ENCODE results near the gene GPR68.

Gene GPR68, protein sequence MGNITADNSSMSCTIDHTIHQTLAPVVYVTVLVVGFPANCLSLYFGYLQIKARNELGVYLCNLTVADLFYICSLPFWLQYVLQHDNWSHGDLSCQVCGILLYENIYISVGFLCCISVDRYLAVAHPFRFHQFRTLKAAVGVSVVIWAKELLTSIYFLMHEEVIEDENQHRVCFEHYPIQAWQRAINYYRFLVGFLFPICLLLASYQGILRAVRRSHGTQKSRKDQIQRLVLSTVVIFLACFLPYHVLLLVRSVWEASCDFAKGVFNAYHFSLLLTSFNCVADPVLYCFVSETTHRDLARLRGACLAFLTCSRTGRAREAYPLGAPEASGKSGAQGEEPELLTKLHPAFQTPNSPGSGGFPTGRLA

DNA sequence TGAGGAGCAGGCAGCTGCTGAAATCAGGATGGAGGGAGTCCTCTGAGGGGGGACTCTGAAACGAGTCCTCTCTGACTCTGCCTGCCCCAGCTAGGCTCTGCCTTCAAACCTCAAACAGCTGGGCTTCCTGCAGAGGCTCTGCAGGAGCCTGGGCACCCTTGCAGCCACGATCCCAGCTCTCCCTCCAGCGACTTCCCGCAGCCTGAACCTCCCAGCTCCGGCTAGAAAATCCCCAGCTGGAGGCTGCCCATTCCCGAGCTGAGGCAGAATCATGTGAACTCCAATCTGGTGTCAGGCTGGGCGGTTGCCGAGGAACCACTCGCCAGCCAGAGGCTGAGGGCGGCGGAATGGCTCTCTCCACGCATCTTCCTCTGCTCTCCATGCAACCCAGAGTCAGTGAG, at the start of gene GPR68:
GPR68 (minus strand) TSS at position 204 of the 401 bp plus-strand sequence. CDS start 9,654 bp downstream, outside the sequence.
- no peak for DNase-seq (ENCODE audit: low read depth in 2 of 2)

DNA sequence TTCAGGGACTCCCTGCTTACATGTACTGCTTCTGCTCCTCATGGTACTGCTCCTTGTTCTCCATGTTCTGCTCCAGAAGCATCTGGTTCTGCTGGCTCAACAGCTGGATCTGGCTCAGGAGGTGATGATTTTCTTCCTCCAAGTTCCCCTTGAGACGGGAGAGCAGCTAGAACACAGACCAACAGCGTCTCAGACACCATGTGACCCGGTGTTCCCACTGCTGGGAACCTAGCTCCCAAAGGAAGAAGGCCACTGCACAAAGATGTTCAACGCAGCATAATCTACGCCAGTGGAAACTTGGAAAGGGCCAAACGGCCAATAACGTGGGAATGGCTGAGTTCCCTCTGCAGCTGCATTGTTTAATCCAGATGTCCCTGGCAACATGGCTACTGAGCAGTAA, 49.6 kb upstream of the GPR68 start:
- no peak for DNase-seq (ENCODE audit: low read depth in 2 of 2)

DNA sequence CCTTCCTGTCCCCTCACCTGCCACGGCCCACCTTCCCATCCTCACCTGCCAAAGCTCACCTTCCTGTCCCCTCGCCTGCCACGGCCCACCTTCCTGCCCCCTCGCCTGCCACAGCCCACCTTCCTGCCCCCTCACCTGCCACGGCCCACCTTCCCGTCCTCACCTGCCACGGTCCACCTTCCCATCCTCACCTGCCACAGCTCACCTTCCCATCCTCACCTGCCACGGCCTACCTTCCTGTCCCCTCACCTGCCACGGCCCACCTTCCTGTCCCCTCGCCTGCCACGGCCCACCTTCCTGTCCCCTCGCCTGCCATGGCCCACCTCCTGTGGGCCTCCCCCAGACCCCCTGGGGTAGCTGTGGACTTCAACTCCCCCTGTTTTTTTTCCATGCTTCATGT, 48.8 kb upstream of the GPR68 start:
- DNase-seq (ENCODE audit: low read depth in 2 of 2), result no peak

DNA sequence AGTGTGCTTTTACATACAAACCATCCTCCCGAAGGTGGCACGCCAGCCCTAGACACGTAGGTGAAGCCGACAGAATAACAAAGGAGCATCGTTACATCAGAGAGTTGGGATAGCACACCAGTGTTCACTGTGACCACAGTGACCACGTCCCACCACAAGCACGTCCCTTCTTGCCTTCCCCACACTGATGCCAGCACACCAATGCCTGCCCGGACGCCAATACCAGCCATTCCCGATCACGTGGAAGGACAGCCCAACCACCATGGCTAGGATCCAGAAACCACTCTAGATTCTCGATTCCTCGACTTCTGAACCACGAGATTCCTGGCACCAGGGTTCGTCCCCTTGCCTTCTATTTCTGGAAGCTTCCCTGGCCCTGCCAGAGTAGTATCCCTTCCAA, 48.0 kb upstream of the GPR68 start:
- DNase-seq (ENCODE audit: low read depth in 2 of 2), result no peak

DNA sequence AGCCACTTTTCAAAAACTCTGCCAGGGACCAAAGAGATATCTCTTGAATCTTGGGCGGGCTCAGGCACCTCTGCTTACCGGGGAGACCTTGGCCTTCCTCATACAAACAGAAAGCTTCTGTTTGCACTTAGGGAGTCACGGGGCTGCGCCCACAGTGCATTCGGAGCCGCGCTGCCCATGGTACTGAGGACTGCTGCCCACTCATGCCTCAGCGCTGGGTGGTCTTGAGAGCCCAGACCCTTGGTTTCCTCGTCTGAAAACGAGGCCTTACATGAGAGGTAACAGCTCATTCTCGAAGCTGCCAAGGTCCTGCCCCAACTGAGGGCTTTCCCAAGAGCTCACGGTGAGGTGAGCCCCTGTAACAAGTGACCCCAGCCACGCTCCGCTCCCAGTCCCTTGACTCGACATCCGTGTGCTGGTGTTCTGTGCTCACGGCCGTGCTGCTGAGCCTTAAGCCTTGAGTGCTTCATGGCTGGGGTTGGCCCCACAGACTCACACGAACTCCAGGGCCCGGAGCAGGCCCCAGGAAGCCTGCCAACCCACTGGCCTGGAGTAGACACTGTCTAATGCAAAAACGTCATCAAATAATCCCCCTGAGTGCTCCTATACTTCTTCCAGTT, 47.4 kb upstream of the GPR68 start:
- DNase-seq (ENCODE audit: low read depth in 2 of 2), result no peak

DNA sequence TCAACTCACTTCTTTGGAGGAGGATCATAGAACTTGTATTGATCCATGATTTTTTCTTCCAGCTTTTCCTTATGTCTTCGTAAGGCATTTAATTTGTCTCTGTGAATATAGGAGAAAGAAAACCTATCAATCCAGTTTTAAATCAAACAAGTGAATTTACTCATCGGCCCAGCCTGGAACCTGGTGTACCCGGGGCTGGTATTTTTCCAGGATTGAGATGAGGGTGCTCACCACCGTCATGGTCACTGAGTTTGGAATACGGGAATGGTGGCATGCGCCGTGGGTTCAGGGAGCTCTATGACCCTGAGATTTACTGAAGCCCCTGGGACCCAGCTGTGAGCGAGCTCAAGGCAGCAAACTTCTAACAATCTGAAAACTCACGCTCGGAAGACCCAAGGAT, 46.5 kb upstream of the GPR68 start:
- DNase-seq (ENCODE audit: low read depth in 2 of 2), result no peak

DNA sequence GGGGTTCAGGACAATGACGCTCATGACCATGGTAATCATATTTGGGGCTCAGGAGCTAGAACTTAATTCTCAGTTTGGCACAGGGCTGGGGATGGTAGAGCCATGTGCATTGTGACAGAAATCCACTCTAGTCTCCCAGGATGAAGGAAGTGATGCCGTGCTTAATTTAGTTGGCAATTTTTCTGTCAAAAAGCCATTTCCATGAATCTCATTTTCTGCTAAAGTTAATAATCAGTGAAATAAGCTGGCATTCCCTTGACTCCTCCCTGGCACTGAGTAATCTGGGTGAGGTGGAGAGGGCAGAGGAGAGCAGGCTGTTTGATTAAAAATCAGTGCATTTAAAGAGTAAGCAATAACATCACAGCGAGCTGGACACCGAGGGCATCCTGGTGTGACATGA, 45.0 kb upstream of the GPR68 start:
- no peak for DNase-seq (ENCODE audit: low read depth in 2 of 2)

DNA sequence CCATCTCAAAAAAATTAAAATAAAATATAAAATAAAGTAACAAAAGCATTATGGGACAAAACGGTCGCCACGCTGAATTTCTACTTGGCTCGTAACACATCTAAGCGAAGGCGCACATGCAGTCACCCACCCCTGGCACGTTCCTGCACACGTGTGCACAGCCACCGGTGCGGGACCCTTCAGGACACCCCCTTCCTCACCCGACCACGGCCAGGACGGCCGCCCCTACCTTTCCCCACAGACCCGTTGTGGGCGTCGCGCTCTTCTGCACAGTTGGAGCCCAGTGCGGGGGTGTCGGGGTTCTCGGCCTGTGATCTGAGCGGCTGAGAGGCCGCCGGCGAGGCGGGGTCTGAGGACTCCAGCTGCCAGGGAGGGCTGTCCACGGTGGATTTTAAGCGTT, 44.4 kb upstream of the GPR68 start:
- no peak for DNase-seq (ENCODE audit: low read depth in 2 of 2)

DNA sequence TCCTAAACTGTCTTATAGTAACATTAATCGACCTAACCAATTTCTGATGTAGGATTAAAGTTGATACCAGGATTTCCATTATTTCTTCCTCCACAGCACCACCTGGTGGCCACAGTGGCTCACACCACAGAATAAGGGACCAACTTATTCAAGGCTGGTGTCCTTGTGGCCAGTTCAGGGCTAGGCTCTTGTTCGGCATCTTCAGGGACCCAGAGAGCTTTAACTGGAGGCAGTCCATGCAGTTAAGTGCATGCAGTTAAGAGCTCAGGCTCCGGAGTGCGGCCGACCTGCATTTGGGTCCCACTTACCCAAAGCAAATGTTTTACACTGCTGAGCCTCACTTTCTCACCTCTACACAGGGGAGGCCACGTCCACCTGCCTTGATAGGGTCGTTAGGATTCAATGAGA, 42.0 kb upstream of the GPR68 start:
- DNase-seq (ENCODE audit: low read depth in 2 of 2), result peak; percentile 37 to 52

DNA sequence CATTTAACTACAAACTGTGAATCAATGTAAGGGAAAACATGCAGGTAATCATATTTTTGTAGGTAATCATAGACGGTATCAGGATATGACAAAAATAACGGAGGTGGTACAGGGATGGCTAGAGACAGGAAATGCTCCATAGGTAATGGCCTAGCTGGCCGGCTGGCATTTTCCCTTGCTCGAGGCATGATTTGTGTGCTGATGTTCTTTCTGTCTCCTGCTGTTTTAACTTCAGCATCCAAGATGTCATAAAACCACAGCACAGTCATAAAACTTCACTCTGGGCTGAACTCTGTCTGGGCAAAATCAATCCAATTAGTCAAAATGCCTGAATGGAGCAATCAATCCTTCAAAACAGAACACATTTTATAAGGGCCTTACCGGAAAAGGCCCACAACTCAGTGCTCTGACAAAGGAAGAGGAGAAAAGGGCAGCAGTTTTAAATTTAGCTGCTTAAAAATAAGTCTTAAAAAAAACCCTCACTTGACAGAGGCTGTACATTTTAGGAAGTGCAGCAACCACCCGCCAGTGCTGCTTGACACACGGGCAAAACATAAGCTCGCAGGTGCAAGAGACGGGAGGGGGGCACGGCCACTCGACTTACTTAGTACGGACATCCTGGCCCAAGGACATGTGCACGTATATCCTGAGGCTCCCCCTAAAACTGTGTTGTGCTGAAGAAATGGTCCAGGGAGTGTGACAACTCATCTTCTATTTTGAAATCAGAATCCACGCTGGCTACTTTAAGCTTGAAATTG, 40.5 kb upstream of the GPR68 start:
- no peak for DNase-seq (ENCODE audit: low read depth in 2 of 2)

DNA sequence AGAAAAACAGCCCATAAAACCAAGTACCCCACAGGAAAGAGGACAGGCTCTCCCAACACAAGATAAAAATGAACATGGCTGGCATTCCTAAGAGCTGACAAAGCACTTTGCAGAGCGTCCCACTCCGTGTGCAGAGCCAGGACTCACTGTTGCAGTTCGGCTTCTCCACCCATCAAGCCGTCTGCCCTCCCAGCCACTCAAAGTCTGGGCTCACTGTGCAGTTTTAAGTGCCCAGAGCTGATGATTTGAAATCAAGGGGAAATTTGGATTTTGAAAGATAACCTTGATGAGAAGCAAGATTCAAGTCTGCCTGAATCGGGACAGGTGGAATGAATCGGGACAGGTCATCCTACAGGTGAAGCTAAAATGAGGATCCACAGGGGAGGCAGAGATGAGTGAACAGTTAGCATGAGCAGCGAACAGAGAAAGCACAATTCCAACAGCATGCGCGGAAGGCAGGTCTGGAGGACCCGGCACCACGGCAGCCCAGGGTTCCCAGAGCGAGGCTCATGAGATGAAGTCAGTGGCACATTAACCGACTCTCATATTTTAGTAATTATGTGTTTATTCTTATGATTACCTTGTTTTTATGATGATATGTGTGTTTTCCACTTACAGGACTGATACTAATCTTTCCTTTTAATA, 39.8 kb upstream of the GPR68 start:
- DNase-seq (ENCODE audit: low read depth in 2 of 2), result no peak

DNA sequence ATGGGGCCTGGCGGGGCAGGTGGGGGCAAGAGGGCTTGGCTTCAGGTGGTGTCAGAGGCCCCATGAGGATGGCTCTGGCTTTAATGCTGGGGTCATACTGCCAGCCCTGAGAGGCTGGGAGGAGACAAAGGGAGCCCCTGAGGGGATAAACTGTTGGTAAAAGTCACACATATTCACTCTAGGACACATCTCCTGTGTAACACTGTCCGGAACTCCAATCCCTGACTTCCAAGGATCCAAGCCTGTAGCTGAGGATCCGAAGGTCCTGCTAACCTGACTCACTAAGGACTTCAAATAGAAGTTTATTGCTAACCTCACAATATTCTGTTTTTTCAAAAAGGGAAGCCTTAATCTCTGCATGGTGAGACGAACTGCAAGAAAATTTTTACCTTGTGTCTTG, 39.2 kb upstream of the GPR68 start:
- no peak for DNase-seq (ENCODE audit: low read depth in 2 of 2)

DNA sequence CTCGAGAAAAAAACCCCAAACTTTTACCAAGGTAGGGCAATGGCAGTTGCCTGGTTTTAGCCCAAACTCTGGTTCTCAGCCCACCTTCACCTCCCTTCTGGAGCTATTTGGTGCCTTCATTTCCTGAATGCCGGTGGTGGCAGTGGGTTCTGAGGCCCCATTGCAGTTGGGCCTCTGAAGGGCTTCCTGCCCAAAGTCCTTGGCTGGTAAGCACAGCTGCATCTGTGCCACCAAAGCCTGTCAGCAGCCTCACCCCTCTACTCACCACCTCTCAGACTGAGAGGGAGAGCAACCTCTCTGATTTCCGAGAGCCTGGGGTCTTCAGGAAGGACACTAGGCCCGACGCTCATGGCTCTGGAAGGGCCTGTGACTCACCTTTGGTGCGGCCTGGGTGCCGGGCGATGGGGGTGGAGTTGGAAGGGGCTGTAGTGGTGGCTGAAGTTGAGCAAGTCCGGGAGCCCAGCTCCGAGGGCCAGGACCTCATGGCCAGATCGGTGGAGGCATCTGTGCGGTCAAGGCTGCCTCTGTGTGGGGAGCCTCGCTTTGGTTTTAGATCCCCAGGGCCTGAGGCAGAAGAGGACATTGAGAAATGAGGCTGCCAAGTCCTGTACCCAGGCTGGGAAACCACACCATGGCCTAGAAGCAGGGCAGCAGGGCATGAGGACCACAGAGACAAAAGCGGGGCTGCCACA, 38.6 kb upstream of the GPR68 start:
- no peak for DNase-seq (ENCODE audit: low read depth in 2 of 2)

DNA sequence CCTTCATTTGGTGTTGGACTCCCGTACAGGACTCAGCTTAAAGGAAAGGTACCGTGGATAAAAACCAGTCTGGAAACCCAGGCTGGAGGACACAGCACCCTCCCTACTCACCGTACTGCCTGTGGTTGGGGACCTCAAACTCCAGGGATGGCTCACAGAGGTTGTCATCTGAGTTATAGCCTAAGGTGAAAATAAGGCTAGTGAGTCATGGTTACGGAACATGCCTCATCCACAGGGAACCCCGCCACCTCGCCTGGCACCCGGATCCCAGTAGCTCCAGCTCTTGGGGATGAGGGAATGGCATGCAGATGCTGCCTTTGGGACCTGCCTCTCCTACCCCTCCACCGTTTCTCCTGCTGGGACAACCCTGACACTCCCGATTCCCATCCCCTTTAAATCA, 36.8 kb upstream of the GPR68 start:
- DNase-seq (ENCODE audit: low read depth in 2 of 2), result no peak

DNA sequence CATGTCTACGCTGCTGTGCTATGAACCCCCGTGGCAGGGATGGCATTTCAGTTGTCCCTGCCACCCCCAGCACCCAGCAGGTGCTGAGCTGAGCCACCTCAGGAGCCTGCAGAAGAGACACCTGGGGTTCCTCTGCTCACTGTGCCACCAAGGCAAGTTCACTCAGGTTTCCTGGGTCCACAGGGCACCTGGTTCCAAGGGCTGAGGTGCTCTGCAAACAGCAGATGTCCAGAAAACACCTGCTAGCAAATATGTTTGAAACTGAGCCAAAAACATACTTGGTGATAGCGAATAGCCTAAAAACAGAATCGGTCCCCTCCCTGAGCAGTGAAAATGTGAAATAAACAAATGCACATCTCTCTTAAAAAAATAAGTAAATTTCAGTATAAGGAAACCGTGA, 35.6 kb upstream of the GPR68 start:
- no peak for DNase-seq (ENCODE audit: low read depth in 2 of 2)

DNA sequence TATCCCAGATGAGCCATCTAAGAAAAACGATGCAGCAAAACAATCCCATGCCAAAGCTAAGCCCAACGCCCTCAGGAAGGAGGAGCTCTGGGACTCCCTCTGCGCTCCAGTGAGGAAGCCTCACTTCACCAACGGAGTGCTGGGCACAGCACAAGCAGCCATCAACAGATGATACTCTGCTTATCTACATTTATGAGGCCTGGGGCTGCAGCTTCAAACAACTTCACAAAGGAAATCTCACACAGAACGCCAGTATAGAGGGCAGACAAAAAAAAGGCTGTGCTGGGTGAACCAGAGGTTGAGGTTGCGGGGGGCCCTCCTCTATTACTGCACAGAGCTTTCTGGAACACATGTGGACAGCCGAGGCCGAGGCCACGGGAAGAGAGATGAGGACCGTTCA, 34.9 kb upstream of the GPR68 start:
- no peak for DNase-seq (ENCODE audit: low read depth in 2 of 2)

DNA sequence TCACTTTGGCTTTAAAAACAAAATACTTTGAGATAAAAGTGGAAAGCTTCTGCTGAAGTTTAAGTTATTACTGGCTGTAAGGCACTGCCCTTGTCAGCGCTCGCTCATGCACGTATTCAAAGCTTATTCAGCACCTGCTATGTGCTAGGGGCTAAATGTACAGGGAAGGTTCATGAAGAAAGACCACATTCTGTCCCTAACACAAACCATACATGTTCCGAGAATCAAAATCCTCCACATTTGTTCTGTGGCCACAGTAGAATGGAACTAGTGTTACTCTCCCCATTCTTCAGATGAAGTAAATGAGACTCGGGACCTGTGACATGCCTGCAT, 33.8 kb upstream of the GPR68 start:
- no peak for DNase-seq (ENCODE audit: low read depth in 2 of 2)

DNA sequence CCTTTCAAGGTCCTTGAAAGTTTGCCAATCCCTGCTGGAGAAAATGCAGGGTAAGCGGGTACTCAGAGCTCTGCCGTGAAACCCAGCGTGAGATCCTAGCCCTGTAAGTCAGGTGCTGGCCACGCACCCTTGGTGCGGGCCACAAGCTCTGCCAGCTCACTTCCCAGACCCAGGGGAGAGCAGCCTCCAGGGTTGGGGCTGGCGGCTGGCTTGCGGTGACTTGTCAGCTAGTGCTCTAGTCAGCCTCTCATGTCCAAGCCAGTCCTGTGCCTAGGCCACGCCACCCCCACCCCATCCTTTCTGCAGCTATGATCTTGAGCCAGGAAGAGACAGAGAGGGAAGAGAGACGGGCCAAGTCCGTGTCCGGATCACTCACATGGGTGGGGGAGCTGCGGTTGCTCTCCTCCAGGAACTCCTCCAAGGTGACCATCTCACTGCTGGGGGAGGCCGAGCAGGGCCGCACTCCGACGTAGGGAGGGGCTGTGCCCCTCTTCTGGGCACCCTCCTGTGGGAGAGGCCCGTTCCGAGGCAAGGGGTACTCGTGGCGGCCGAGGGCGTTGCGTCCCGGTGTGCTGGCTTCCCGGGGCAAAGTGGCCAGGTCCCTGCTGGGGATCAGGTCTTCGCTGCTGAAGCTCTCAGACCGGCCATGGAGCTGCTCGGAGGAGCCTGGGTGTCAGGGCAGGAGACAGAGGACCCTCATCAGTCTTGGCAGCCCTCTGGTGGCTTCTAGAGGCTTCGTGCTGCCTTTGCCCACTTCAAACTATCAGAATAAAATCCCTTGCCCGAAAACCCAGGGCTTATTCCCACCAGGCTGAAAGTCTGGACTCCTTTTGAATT, 33.3 kb upstream of the GPR68 start:
- no peak for DNase-seq (ENCODE audit: low read depth in 2 of 2)

DNA sequence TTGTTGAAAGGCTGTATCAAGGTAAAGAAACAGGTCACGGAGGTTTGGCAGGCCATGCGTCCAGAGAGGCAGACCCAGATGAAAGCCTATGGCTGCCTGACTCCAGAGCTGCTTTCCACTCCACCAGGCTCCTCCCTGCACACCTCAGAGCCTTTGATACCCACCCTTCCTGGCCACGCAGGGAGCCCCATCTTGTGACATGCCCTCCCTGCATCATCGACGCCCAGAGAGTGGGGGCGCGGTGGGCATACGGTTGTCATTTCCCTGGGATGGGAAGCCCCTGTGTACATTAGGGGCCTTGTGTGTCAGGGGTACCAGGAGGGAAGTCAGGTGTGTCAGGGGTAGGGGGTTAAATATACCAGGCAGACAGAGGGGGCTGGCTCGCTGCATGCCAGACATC, 30.3 kb upstream of the GPR68 start:
- no peak for DNase-seq (ENCODE audit: low read depth in 2 of 2)

DNA sequence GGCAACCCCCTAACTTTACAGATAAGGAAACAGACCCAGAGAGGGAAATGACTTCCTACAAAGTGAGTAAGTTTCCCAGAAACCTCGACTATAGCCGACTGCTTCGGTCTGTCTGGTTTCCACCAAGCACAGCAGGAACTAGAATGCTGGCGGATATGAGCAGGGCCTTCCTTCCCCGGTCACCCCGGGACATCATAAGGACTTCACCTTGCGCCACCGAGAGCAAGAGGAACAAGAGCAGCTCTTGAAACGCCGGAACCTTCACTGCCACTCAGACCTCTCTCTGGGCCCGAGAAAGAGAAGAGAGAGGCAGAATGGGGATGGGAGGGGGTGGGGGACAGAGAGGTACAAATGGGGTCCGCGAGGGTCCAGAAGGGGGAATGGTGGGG, 29.4 kb upstream of the GPR68 start:
- no peak for DNase-seq (ENCODE audit: low read depth in 2 of 2)

DNA sequence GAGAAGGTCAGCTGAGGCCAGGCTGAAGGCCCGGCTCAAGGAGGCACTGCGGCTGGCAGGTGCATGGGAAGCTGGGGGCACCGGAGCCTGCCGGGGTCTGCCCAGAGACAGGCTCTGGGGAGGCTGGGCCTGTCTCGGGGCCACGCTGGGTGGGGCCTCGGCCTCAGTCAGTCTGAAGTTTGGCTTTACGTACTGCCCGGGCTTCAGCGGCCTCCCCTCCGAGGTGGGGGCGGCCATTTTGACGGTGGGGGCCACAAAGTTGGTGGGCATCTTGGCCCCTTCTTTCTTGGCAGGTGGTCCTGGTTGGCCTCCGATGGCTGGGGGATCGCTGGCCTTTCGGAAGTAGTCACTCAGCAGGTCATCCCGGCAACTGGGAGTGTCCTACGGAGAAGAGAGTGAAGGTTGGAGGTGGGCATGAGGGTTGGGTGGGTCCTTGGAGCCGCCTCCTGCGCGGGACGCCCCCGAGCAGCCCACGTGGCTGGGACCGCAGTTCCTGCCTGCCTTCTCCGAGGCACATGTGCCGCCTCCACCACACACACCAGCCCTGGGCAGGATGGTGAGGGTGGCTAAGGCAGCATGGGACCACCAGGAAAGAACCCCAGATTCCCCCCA, 28.9 kb upstream of the GPR68 start:
- no peak for DNase-seq (ENCODE audit: low read depth in 2 of 2)
